H1 (cell line): ENCODE results near the gene C1orf210. TPM values are rescaled to one million over a fixed set of nuclear protein-coding genes. Genes with fewer than 3 reads are reported as not detected.

Source experiments
- CTCF ChIA-PET: fragments of 300-600 bp; sonication (Branson Sonifier 250); formaldehyde crosslinking; loops from one replicate; lab custom pipeline; 2021; ENCODE audit not compliant: partially characterized antibody; lab: Charles Lee
- POLR2A ChIA-PET: fragments of 300-600 bp; sonication (Branson Sonifier 250); formaldehyde crosslinking; loops from one replicate; lab custom pipeline; 2021; ENCODE audit warnings: inconsistent platforms; ENCODE audit not compliant: partially characterized antibody; lab: Charles Lee
- DNase-seq, 2 experiments: peaks; one replicate each; pipeline versions ENCODE4 v3.0.0 to v3.0.0-alpha.2; 2010 to 2022; ENCODE audit warnings: low spot score in 2 of 2, low read depth in 1 of 2, mixed read lengths in 1 of 2
- FAIRE-seq: peaks from 2 replicates; lab custom pipeline; 2011; peaks lifted over from hg19 to GRCh38; lab: Jason Lieb, UNC
- H2AFZ ChIP-seq: 2 replicates; pipeline ENCODE4 v1.8.1; 2012; ENCODE audit warnings: low read length, inconsistent platforms
- H2AK5ac ChIP-seq: 2 replicates; pipeline ENCODE4 v1.6.1; 2013; ENCODE audit warnings: low read depth, low read length
- H2BK120ac ChIP-seq: replicated peaks from 2 replicates; pipeline ENCODE3; 2013; ENCODE audit warnings: low read depth, low read length, inconsistent platforms
- H2BK12ac ChIP-seq: 2 replicates; pipeline ENCODE4 v1.6.1; 2013; ENCODE audit warnings: low read depth, low read length
- H2BK15ac ChIP-seq: 2 replicates; pipeline ENCODE4 v1.6.1; 2013; ENCODE audit warnings: low read length
- H2BK20ac ChIP-seq: 2 replicates; pipeline ENCODE4 v1.6.1; 2013; ENCODE audit warnings: low read length
- H2BK5ac ChIP-seq: 2 replicates; pipeline ENCODE4 v1.6.1; 2013; ENCODE audit warnings: low read depth, low read length
- H3K14ac ChIP-seq: 2 replicates; pipeline ENCODE4 v1.6.1; 2013; ENCODE audit warnings: inconsistent platforms; ENCODE audit not compliant: insufficient read length
- H3K18ac ChIP-seq: 2 replicates; pipeline ENCODE4 v1.6.1; 2013; ENCODE audit warnings: low read length; ENCODE audit errors: extremely low read depth
- H3K23ac ChIP-seq: 2 replicates; pipeline ENCODE4 v1.6.1; 2013; ENCODE audit warnings: inconsistent platforms; ENCODE audit not compliant: insufficient read length
- H3K23me2 ChIP-seq: 2 replicates; pipeline ENCODE4 v1.6.1; 2013; ENCODE audit warnings: low read depth, low read length
- H3K27ac ChIP-seq: 2 replicates; pipeline ENCODE4 v1.6.1; 2011; ENCODE audit warnings: low read depth, low read length, inconsistent platforms
- H3K27me3 ChIP-seq, 4 experiments: replicated peaks in 1 of 4; 1 replicate in 1 of 4; 2 replicates in 3 of 4; pipeline versions ENCODE4 v1.6.1 to v1.8.1; 2011 to 2013; ENCODE audit warnings: low read length in 3 of 4, mild to moderate bottlenecking in 3 of 4, inconsistent platforms in 2 of 4, mixed read lengths in 2 of 4, moderate library complexity in 1 of 4; ENCODE audit not compliant: control insufficient read depth in 3 of 4, insufficient read depth in 3 of 4; ENCODE audit errors: extremely low read depth in 1 of 4
- H3K36me3 ChIP-seq, 4 experiments: 2 replicates each; pipeline versions ENCODE4 v1.6.1 to v1.8.1; 2011 to 2013; ENCODE audit warnings: mild to moderate bottlenecking in 4 of 4, low read length in 3 of 4, moderate library complexity in 2 of 4, control low read depth in 1 of 4, inconsistent platforms in 1 of 4; ENCODE audit not compliant: insufficient read depth in 4 of 4, control insufficient read depth in 2 of 4
- H3K4ac ChIP-seq: replicated peaks from 2 replicates; pipeline ENCODE3; 2013; ENCODE audit warnings: low read length, low read depth, mixed read lengths, inconsistent platforms; ENCODE audit not compliant: insufficient read length
- H3K4me1 ChIP-seq, 4 experiments: replicated peaks in 1 of 4; 1 replicate in 1 of 4; 2 replicates in 3 of 4; pipeline versions ENCODE4 v1.6.1 to v1.8.1; 2011 to 2013; ENCODE audit warnings: low read length in 3 of 4, inconsistent platforms in 2 of 4, mixed read lengths in 1 of 4; ENCODE audit not compliant: insufficient read depth in 4 of 4, control insufficient read depth in 3 of 4
- H3K4me2 ChIP-seq, 2 experiments: 2 replicates each; pipeline versions ENCODE4 v1.6.1 to v1.8.1; 2011 to 2013; ENCODE audit warnings: low read depth in 2 of 2, low read length in 2 of 2, control low read depth in 1 of 2, inconsistent platforms in 1 of 2, mild to moderate bottlenecking in 1 of 2; ENCODE audit not compliant: insufficient read depth in 1 of 2
- H3K4me3 ChIP-seq, 4 experiments: fragments of 200-600, 300-600 bp in 1 of 4; sonication (generic), shearing (Covaris generic), sonication (Bioruptor Twin) in 1 of 4; 2 replicates each; pipeline versions ENCODE4 v1.5.1 to v1.8.1; 2011 to 2016; ENCODE audit warnings: low read length in 4 of 4, low read depth in 3 of 4, control low read depth in 2 of 4, inconsistent platforms in 2 of 4, mild to moderate bottlenecking in 2 of 4, mixed read lengths in 1 of 4, moderate library complexity in 1 of 4; ENCODE audit not compliant: insufficient read depth in 2 of 4; ENCODE audit errors: extremely low read depth in 1 of 4
- H3K56ac ChIP-seq: replicated peaks from 2 replicates; pipeline ENCODE3; 2013; ENCODE audit warnings: low read depth, mild to moderate bottlenecking, mixed read lengths, low read length, inconsistent platforms; ENCODE audit not compliant: insufficient read length
- H3K79me1 ChIP-seq: 2 replicates; pipeline ENCODE4 v1.6.1; 2013; ENCODE audit warnings: low read depth, low read length, control low read depth
- H3K79me2 ChIP-seq, 2 experiments: 2 replicates each; pipeline versions ENCODE4 v1.6.1 to v1.8.1; 2012 to 2013; ENCODE audit warnings: low read length in 2 of 2, mild to moderate bottlenecking in 2 of 2, inconsistent platforms in 1 of 2; ENCODE audit not compliant: insufficient read depth in 2 of 2, control insufficient read depth in 1 of 2
- H3K9ac ChIP-seq, 4 experiments: replicated peaks in 1 of 4; 1 replicate in 1 of 4; 2 replicates in 3 of 4; pipeline versions ENCODE4 v1.6.1 to v1.8.1; 2011 to 2013; ENCODE audit warnings: low read depth in 3 of 4, low read length in 3 of 4, control low read depth in 2 of 4, mild to moderate bottlenecking in 2 of 4, moderate library complexity in 2 of 4, inconsistent platforms in 1 of 4; ENCODE audit errors: extremely low read depth in 1 of 4
- H3K9me3 ChIP-seq, 2 experiments: 2 replicates each; pipeline versions ENCODE4 v1.6.1 to v1.8.1; 2012 to 2013; ENCODE audit warnings: mild to moderate bottlenecking in 2 of 2, moderate library complexity in 2 of 2, control low read depth in 1 of 2, inconsistent platforms in 1 of 2, low read depth in 1 of 2, low read length in 1 of 2, mixed read lengths in 1 of 2; ENCODE audit not compliant: insufficient read depth in 2 of 2
- H4K20me1 ChIP-seq, 2 experiments: replicated peaks in 1 of 2; 2 replicates each; pipeline versions ENCODE3 to v1.8.1; 2011 to 2013; ENCODE audit warnings: inconsistent platforms in 2 of 2, low read length in 2 of 2, mild to moderate bottlenecking in 1 of 2; ENCODE audit not compliant: insufficient read depth in 2 of 2, control insufficient read depth in 1 of 2
- H4K5ac ChIP-seq: 2 replicates; pipeline ENCODE4 v1.6.1; 2013; ENCODE audit warnings: low read length, low read depth, mixed read lengths, inconsistent platforms; ENCODE audit not compliant: insufficient read length
- H4K8ac ChIP-seq: 2 replicates; pipeline ENCODE4 v1.8.0; 2013; ENCODE audit warnings: mild to moderate bottlenecking, moderate library complexity, low read length, inconsistent platforms; ENCODE audit not compliant: insufficient read depth; ENCODE audit errors: extremely low read depth
- H4K91ac ChIP-seq: replicated peaks from 2 replicates; pipeline ENCODE3; 2013; ENCODE audit warnings: low read length, mixed read lengths, inconsistent platforms; ENCODE audit not compliant: insufficient read length
- BRCA1 ChIP-seq: IDR thresholded peaks from 2 replicates; pipeline ENCODE4 v1.6.1; 2012; ENCODE audit warnings: low read depth, low read length, improper control_type of control experiment
- EGR1 ChIP-seq: IDR thresholded peaks from 2 replicates; pipeline ENCODE4 v1.6.1; 2011; ENCODE audit warnings: low read depth, low read length, borderline replicate concordance
- EZH2 ChIP-seq: fragments of 200-600 bp; sonication (generic); IDR thresholded peaks from 2 replicates; pipeline ENCODE4 v1.7.1; 2012; ENCODE audit warnings: low read depth, mild to moderate bottlenecking, moderate library complexity, low read length, inconsistent platforms; ENCODE audit not compliant: severe bottlenecking
- FOSL1 ChIP-seq: IDR thresholded peaks from 2 replicates; pipeline ENCODE4 v1.6.1; 2011; ENCODE audit warnings: mild to moderate bottlenecking, low read depth, low read length, moderate library complexity; ENCODE audit not compliant: insufficient read depth
- HDAC6 ChIP-seq: IDR thresholded peaks from one replicate; pipeline ENCODE4 v1.7.1; 2012; ENCODE audit warnings: low read depth, mild to moderate bottlenecking, inconsistent platforms, low read length, moderate library complexity
- JUN ChIP-seq: IDR thresholded peaks from 2 replicates; pipeline ENCODE4 v1.6.1; 2011; ENCODE audit warnings: low read depth, mild to moderate bottlenecking, improper control_type of control experiment, low read length
- KDM1A ChIP-seq: fragments of 200-600, 300-600 bp; sonication (generic); IDR thresholded peaks from 2 replicates; pipeline ENCODE4 v1.7.1; 2016; ENCODE audit warnings: mild to moderate bottlenecking, low read length, borderline replicate concordance
- PHF8 ChIP-seq: fragments of 200-600 bp; sonication (generic); conservative IDR thresholded peaks from 2 replicates; pipeline ENCODE4 v1.7.1; 2012; ENCODE audit warnings: low read depth, mild to moderate bottlenecking, inconsistent platforms, low read length, moderate library complexity
- RBBP5 ChIP-seq: IDR thresholded peaks from 2 replicates; pipeline ENCODE4 v1.7.1; 2012; ENCODE audit warnings: low read depth, mild to moderate bottlenecking, inconsistent platforms, low read length, moderate library complexity, borderline replicate concordance
- SP2 ChIP-seq: IDR thresholded peaks from 2 replicates; pipeline ENCODE4 v1.6.1; 2012; ENCODE audit warnings: mild to moderate bottlenecking, low read length, inconsistent platforms
- SP4 ChIP-seq: IDR thresholded peaks from 2 replicates; pipeline ENCODE4 v1.6.1; 2012; ENCODE audit warnings: low read length, inconsistent platforms
- SUZ12 ChIP-seq: fragments of 200-600 bp; sonication (generic); IDR thresholded peaks from 2 replicates; pipeline ENCODE4 v1.6.1; 2012; ENCODE audit warnings: mild to moderate bottlenecking, inconsistent platforms, low read length, moderate library complexity, mixed read lengths
- USF2 ChIP-seq: IDR thresholded peaks from 2 replicates; pipeline ENCODE4 v1.6.1; 2011; ENCODE audit warnings: low read length, improper control_type of control experiment
- YY1 ChIP-seq: IDR thresholded peaks from 2 replicates; pipeline ENCODE4 v1.6.1; 2011; ENCODE audit warnings: low read depth, mild to moderate bottlenecking, low read length
- WGBS, 2 experiments: shearing (Covaris generic) in 1 of 2; methylation state at CpG; one replicate each; pipeline versions ENCODE4 v1.1.6 to v1.1.7; 2013 to 2015; ENCODE audit warnings: low lambda C conversion rate in 2 of 2, mixed read lengths in 2 of 2, inconsistent platforms in 1 of 2, low coverage in 1 of 2, missing lambda C conversion rate in 1 of 2; ENCODE audit not compliant: insufficient replicate concordance in 2 of 2, insufficient coverage in 1 of 2, insufficient read length in 1 of 2; ENCODE audit errors: extremely low coverage in 1 of 2, missing lambda C conversion rate in 1 of 2; 5-methylcytosine and 5-hydroxymethylcytosine counted together
- polyA plus RNA-seq, 7 experiments: library from polyadenylated mRNA; depleted of rRNA in 3 of 7; stranded (reverse) in 5 of 7; unstranded in 2 of 7; fragments of >200 nt in 5 of 7; fragments of 200-250 nt in 2 of 7; gene quantifications; 1 replicate in 5 of 7; 2 replicates in 1 of 7; 4 replicates in 1 of 7; pipeline versions ENCODE4 v1.2.1 to v1.2.3, GENCODE V29; 2011 to 2013; ENCODE audit warnings: missing spikeins in 2 of 7, mixed read lengths in 2 of 7
- total RNA-seq: library from RNA; stranded (reverse); fragmentation: NEBNext Ultra II Directional; extraction: Animal tissue kit (Norgen Biotek cat#: 25700); gene quantifications from 2 replicates; pipeline ENCODE4 v1.2.1, GENCODE V29; 2021

Gene C1orf210
- total and polyA plus RNA-seq, 2 of the 8 experiments (the other 6 are each of a cell fraction or from before 2014, with no cell fraction given), result 12.0 to 27.9 TPM

DNA sequence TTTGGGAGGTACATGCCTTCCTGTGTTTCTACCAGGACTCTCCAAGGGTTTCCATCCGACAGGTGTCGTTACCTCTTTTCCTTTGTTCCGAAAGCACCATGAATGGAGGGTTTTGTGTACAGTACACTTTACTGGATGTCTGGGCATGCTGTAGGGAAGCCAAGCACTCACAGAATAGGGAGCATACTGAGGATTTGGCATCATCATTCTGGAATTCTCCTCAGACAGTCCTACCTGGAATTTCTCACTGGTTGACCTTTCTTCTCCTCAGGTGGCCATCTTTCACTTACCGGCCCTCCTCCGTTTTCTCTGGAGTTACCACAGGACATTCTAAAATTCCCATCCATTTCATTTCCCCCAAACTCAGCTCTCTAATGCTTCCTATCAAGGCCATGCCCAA, 46.3 kb upstream of the C1orf210 start:
- H4K20me1 ChIP-seq, result no peaks in the 10 kb centered on the region
- no peaks in the 10 kb centered on the region for H3K79me2 ChIP-seq
- FAIRE-seq, result no peak
- TF ChIP-seq YY1, result no peak
- TF ChIP-seq PHF8, result no peak
- no peak for TF ChIP-seq SUZ12
- TF ChIP-seq KDM1A, result no peak
- no peak for TF ChIP-seq JUN
- no peak for TF ChIP-seq EGR1
- no peak for TF ChIP-seq USF2
- no peak for TF ChIP-seq EZH2
- TF ChIP-seq HDAC6, result no peak
- no peak for TF ChIP-seq SP2
- TF ChIP-seq RBBP5, result no peak
- TF ChIP-seq SP4, result no peak
- no peak for TF ChIP-seq FOSL1
- no peak for TF ChIP-seq BRCA1

More for the DNA sequence above, 46.3 kb upstream of the C1orf210 start:
- no peaks in the 10 kb centered on the region for H3K27me3 ChIP-seq
- no peak overlapping the region for H3K27ac ChIP-seq
- H3K36me3 ChIP-seq, result no peaks in the 10 kb centered on the region
- no peak overlapping the region for H3K14ac ChIP-seq
- no peaks in the 10 kb centered on the region for H3K23me2 ChIP-seq
- H3K4me1 ChIP-seq, result peaks cover 0 to 8% (median 3%) of the 10 kb centered on the region in 4 experiments; a peak in 3 of 7 replicates
- H3K4me3 ChIP-seq, result no peak overlapping the region
- no peak overlapping the region for H2BK5ac ChIP-seq
- H3K18ac ChIP-seq, result no peak overlapping the region
- no peak overlapping the region for H2BK20ac ChIP-seq
- H3K4ac ChIP-seq, result no peak overlapping the region
- H2BK120ac ChIP-seq, result no peak overlapping the region
- no peak overlapping the region for H3K4me2 ChIP-seq
- no peak overlapping the region for H2AK5ac ChIP-seq
- WGBS, 2 experiments, result 93% methylated on average over 5 of the region's 5 CpGs; no CpG with 5 or more reads in 1 of the 2 experiments
- POLR2A ChIA-PET, result interaction anchor here (1.3 to 2.8 kb wide), 2 partner anchors 27 to 36 kb away, joined by 4 to 12 read pairs; partner anchors contain the start of genes CDC20 and ELOVL1
- H3K9ac ChIP-seq, result no peak overlapping the region
- no peak overlapping the region for H3K23ac ChIP-seq
- no peak overlapping the region for H3K56ac ChIP-seq
- peaks cover 0 to 9% of the 10 kb centered on the region in 2 experiments; a peak in 2 of 4 replicates for H3K9me3 ChIP-seq
- H4K91ac ChIP-seq, result no peak overlapping the region
- CTCF ChIA-PET, result interaction anchor here (1.1 to 1.2 kb wide), 2 partner anchors 54 to 105 kb away, joined by 3 read pairs; no protein-coding TSS in a partner anchor
- no peak overlapping the region for H2BK12ac ChIP-seq
- no peak overlapping the region for H4K5ac ChIP-seq
- no peaks in the 10 kb centered on the region for H3K79me1 ChIP-seq
- no peak overlapping the region for H2BK15ac ChIP-seq
- H2AFZ ChIP-seq, result no peak overlapping the region
- no peak overlapping the region for H4K8ac ChIP-seq
- no peak for DNase-seq
